ENCODE measurements around the gene UAP1L1.

UAP1L1 gene

DNA sequence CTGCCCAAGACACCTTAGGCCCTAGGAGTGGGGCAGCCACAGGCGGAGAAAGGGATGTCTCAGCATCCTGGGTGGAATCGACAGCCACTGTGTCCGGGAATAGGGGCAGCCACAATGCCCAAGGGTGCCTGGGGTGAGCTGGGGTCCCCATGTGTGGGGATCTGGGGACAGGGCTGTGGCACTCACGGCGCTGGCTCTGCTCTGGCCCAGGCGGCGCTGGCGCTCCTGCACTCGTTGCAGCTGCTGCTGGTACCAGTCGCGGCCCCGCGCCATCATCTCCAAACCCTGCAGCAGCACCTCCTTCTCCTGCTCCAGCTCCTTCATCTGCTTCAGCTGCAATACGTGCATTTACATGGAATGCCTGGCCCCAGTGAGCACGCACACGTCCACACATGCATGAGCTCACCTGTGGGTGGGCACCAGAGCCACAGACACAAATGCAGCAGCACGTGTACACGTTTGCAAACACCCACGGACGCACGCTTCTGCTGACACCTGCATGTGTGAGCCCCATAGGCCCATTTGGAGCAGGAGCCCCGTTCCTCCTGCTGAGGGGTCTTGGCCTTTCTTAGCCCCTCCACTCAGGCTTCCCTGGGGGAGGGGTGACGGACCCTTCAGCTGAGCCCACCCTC is 11.9 kb upstream of the UAP1L1 start:
- Histone ChIP-seq H3K36me3 (ENCODE audit: insufficient read depth, low read length) (peaks cover 37% of the 10 kb centered on the region), H3K9me3 (ENCODE audit: low read length) (no peaks in the 10 kb centered on the region), H3K9me2 (ENCODE audit: low read depth, low read length) (no peaks in the 10 kb centered on the region), H4K20me1 (ENCODE audit: insufficient read depth, low read length) (no peaks in the 10 kb centered on the region), H3K4me1 (ENCODE audit: insufficient read depth, low read length, severe bottlenecking) (peaks cover 17% of the 10 kb centered on the region), H3F3A (ENCODE audit: insufficient read depth, low read length) (no peaks in the 10 kb centered on the region), H3K79me2 (ENCODE audit: insufficient read depth, low read length) (peaks cover 6% of the 10 kb centered on the region; the same call in 1 of the 2 replicates), H2AFZ (ENCODE audit: low read length) (no peak overlapping the region), H3K4me2 (ENCODE audit: low read length) (no peak overlapping the region), H3K27ac (ENCODE audit: low read depth, low read length, poor library complexity, severe bottlenecking) (no peak overlapping the region), H3K4me3 (ENCODE audit: low read depth, low read length, poor library complexity, severe bottlenecking) (no peak overlapping the region), H3K27me3 (ENCODE audit: insufficient read depth, low read length) (no peaks in the 10 kb centered on the region; the same call in 1 of the 2 replicates), H3K9ac (ENCODE audit: low read length) (no peak overlapping the region)
- no peak for TF ChIP-seq EZH2 (IDR thresholded peaks at IDR 0.05; ENCODE audit: borderline replicate concordance, low read length)
- TF ChIP-seq, protein P1, sequence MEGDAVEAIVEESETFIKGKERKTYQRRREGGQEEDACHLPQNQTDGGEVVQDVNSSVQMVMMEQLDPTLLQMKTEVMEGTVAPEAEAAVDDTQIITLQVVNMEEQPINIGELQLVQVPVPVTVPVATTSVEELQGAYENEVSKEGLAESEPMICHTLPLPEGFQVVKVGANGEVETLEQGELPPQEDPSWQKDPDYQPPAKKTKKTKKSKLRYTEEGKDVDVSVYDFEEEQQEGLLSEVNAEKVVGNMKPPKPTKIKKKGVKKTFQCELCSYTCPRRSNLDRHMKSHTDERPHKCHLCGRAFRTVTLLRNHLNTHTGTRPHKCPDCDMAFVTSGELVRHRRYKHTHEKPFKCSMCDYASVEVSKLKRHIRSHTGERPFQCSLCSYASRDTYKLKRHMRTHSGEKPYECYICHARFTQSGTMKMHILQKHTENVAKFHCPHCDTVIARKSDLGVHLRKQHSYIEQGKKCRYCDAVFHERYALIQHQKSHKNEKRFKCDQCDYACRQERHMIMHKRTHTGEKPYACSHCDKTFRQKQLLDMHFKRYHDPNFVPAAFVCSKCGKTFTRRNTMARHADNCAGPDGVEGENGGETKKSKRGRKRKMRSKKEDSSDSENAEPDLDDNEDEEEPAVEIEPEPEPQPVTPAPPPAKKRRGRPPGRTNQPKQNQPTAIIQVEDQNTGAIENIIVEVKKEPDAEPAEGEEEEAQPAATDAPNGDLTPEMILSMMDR (IDR thresholded peaks at IDR 0.05; ENCODE audit: low read length) = no peak

DNA sequence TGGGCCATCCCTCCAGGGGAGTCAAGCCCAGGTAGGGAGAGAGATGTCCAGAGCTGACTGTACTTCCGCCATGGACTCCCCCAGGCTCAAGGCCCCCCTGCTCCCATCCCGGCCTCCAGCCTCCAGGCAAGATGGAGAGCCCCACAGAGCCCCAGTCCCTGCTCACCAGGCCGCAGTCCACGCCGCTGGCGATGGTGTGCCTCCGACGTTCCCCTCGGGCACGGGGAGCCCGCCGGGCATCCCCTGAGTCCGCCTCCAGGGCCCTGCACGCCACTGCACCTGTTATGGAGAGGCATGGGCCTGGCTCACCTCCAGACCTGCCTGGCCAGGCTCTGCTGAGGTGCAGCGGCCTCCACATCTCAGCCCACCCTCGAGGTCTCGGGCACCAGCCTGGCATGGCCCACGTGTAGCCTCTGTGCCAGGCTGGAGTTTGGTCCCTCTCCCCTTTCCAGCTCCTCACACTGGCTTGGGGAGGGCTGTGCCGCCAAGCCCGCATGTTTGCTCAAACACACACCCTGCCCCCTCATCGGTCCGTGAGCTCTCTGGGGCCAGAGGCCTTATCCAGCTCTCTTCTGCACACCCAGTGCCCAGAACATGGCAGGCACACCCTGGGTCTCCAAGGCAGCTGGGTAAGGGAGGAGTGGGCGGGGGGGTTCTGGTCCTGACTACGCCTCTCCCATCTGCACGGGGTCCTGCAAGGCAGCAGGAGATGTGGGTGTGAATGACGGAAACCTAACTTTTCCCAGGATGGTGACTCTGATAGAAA is 11.0 kb upstream of the UAP1L1 start:
- no peak for TF ChIP-seq EZH2 (IDR thresholded peaks at IDR 0.05; ENCODE audit: borderline replicate concordance, low read length)
- TF ChIP-seq, protein P1 (IDR thresholded peaks at IDR 0.05; ENCODE audit: low read length) = no peak
- H3K27me3 ChIP-seq (ENCODE audit: insufficient read depth, low read length) = no peaks in the 10 kb centered on the region
- H3K36me3 ChIP-seq (ENCODE audit: insufficient read depth, low read length) = peaks cover 37% of the 10 kb centered on the region
- no peak overlapping the region for H3K4me3 ChIP-seq (ENCODE audit: low read depth, low read length, poor library complexity, severe bottlenecking)
- H3K9me3 ChIP-seq (ENCODE audit: low read length) = no peaks in the 10 kb centered on the region
- no peaks in the 10 kb centered on the region for H3K9me2 ChIP-seq (ENCODE audit: low read depth, low read length)
- H2AFZ ChIP-seq (ENCODE audit: low read length) = no peak overlapping the region
- no peak overlapping the region for H3K4me2 ChIP-seq (ENCODE audit: low read length)
- H3K27ac ChIP-seq (ENCODE audit: low read depth, low read length, poor library complexity, severe bottlenecking) = no peak overlapping the region
- no peaks in the 10 kb centered on the region for H3F3A ChIP-seq (ENCODE audit: insufficient read depth, low read length)
- peaks cover 25% of the 10 kb centered on the region for H3K4me1 ChIP-seq (ENCODE audit: insufficient read depth, low read length, severe bottlenecking)
- peaks cover 6% of the 10 kb centered on the region; the same call in 1 of the 2 replicates for H3K79me2 ChIP-seq (ENCODE audit: insufficient read depth, low read length)
- no peak overlapping the region for H3K9ac ChIP-seq (ENCODE audit: low read length)
- no peaks in the 10 kb centered on the region for H4K20me1 ChIP-seq (ENCODE audit: insufficient read depth, low read length)

DNA sequence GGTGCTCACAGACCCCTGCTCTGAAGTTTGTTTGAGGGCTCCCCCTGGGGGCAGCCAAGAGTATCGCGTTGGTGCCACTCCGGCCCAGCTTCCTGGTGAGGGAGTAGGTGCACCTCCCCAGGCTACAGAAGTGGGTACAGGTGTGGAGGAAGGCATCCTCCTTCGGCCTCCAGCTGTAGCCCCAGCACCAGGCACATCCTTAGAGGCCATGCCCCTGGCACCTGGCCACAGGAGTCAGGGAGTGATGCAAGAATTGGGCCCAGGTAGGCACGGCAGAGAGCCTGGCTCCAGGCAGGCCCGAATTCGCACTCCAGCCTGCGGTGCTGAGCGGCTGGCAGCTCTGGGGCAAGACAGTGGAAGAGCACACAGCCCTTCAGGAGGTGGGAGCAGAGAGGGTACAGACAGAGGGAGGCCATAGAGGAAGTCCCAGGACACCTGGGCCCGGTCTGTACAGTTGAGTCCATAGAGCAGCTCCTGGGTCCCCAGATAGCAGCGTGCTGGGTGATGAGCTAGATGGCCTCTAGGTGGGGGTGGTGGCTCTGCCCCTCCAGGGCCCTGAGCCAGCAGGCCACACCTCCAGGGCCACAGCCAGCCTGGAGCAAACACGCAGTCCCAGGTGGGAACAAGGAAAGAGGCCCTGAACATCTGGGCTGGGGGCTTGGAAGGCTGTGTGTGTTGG is 9.3 kb upstream of the UAP1L1 start:
- no peaks in the 10 kb centered on the region for H4K20me1 ChIP-seq (ENCODE audit: insufficient read depth, low read length)
- H3K36me3 ChIP-seq (ENCODE audit: insufficient read depth, low read length) = peaks cover 37% of the 10 kb centered on the region
- H3K27ac ChIP-seq (ENCODE audit: low read depth, low read length, poor library complexity, severe bottlenecking) = peak overlapping the region; percentile 75
- peak overlapping the region; percentile 75 for H3K4me3 ChIP-seq (ENCODE audit: low read depth, low read length, poor library complexity, severe bottlenecking)
- peak overlapping the region; percentile 87; the same call in 1 of the 2 replicates for H3K9ac ChIP-seq (ENCODE audit: low read length)
- H3K4me1 ChIP-seq (ENCODE audit: insufficient read depth, low read length, severe bottlenecking) = peaks cover 28% of the 10 kb centered on the region
- TF ChIP-seq EZH2 (IDR thresholded peaks at IDR 0.05; ENCODE audit: borderline replicate concordance, low read length) = no peak
- TF ChIP-seq, protein P1 (IDR thresholded peaks at IDR 0.05; ENCODE audit: low read length) = peak; percentile 65
- no peak overlapping the region for H2AFZ ChIP-seq (ENCODE audit: low read length)
- no peaks in the 10 kb centered on the region for H3K9me3 ChIP-seq (ENCODE audit: low read length)
- H3K4me2 ChIP-seq (ENCODE audit: low read length) = peak overlapping the region; percentile 86
- no peaks in the 10 kb centered on the region for H3K27me3 ChIP-seq (ENCODE audit: insufficient read depth, low read length)
- peaks cover 6% of the 10 kb centered on the region; the same call in 1 of the 2 replicates for H3K79me2 ChIP-seq (ENCODE audit: insufficient read depth, low read length)
- no peaks in the 10 kb centered on the region for H3F3A ChIP-seq (ENCODE audit: insufficient read depth, low read length)
- H3K9me2 ChIP-seq (ENCODE audit: low read depth, low read length) = no peaks in the 10 kb centered on the region
